GM18867 (cell line): ENCODE data around the gene SCGB3A2.
A peak's percentile ranks its signal among the peaks of the same experiment; 100 is the strongest.

Experiments
- ATAC-seq: cut with Tn5 transposase; IDR thresholded peaks from one replicate; pipeline ENCODE4 v1.9.1; 2021; ENCODE audit warnings: mild to moderate bottlenecking, moderate library complexity; ENCODE audit not compliant: unreplicated experiment

Gene SCGB3A2

GRCh38 chr5:147878066-147878759 lies at the start of gene SCGB3A2:
TSS of gene SCGB3A2 (plus strand) at chr5:147878711. CDS start at chr5:147878804, 93 bp downstream.
- ATAC-seq: no peak

GRCh38 chr5:147830035-147830434 lies 48.5 kb upstream of the SCGB3A2 start:
- no peak for ATAC-seq

- ATAC-seq: no peak
These were observed 47.0 kb upstream of the SCGB3A2 start, which contains the start of gene SPINK1 for GRCh38 chr5:147831465-147831864. TSS of gene SPINK1 (minus strand) at chr5:147831671. CDS start at chr5:147831577, 94 bp downstream.

GRCh38 chr5:147832541-147832940 lies 46.0 kb upstream of the SCGB3A2 start:
- ATAC-seq: no peak

GRCh38 chr5:147835386-147835798 lies 43.1 kb upstream of the SCGB3A2 start:
- ATAC-seq: no peak

GRCh38 chr5:147836439-147836838 lies 42.1 kb upstream of the SCGB3A2 start:
- ATAC-seq: no peak

GRCh38 chr5:147842869-147843268 lies 35.6 kb upstream of the SCGB3A2 start:
- ATAC-seq: no peak

- ATAC-seq: no peak
These were observed 33.7 kb upstream of the SCGB3A2 start for GRCh38 chr5:147844846-147845245.

GRCh38 chr5:147845618-147846017 lies 32.9 kb upstream of the SCGB3A2 start:
- no peak for ATAC-seq

GRCh38 chr5:147849226-147849625 lies 29.3 kb upstream of the SCGB3A2 start:
- ATAC-seq: no peak

GRCh38 chr5:147851578-147851977 lies 26.9 kb upstream of the SCGB3A2 start:
- no peak for ATAC-seq

GRCh38 chr5:147852365-147852764 lies 26.1 kb upstream of the SCGB3A2 start:
- no peak for ATAC-seq

- no peak for ATAC-seq
These were observed 25.0 kb upstream of the SCGB3A2 start for GRCh38 chr5:147853372-147853987.

- no peak for ATAC-seq
These were observed 24.2 kb upstream of the SCGB3A2 start for GRCh38 chr5:147854331-147854730.

GRCh38 chr5:147854894-147855773 lies 23.4 kb upstream of the SCGB3A2 start:
- ATAC-seq: no peak

GRCh38 chr5:147855774-147856069 lies 22.8 kb upstream of the SCGB3A2 start:
- no peak for ATAC-seq

- no peak for ATAC-seq
These were observed 21.7 kb upstream of the SCGB3A2 start for GRCh38 chr5:147856801-147857200.

- ATAC-seq: peak; percentile 95
These were observed 21.0 kb upstream of the SCGB3A2 start for GRCh38 chr5:147857302-147858129.

- ATAC-seq: no peak
These were observed 19.9 kb upstream of the SCGB3A2 start for GRCh38 chr5:147858565-147858964.

GRCh38 chr5:147859962-147860640 lies 18.4 kb upstream of the SCGB3A2 start:
- no peak for ATAC-seq
